Measurements from ENCODE around the gene PRRG4.
"Not testable (repeated sequence)": the region's sequence is repeated elsewhere in the genome, so short reads cannot be mapped to it uniquely, and the experiment has no call there.

PRRG4 gene

DNA sequence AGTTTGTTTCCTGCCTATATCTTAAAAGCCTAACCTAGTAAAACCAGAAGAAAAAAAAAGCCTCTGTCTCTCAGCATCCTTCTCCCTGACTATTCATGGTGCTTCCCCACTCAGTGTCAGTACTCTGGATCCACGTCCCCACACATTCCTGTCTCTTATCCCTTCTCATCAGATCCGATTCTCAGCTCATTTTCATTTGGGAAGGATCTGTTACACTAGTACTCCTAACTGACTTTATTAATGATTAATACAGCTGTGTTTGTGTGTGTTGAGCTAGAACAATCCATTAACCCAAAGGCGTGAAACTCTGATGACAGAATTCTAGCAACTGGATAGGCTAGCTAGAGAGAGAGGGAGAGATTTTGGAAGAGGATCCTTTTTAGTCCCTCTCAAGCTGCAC lies 1.5 kb downstream of the PRRG4 start:
- no peak for DNase-seq

- DNase-seq = no peak
These were observed 4.2 kb downstream of the PRRG4 start for GRCh38 chr11:32833921-32834320.

DNA sequence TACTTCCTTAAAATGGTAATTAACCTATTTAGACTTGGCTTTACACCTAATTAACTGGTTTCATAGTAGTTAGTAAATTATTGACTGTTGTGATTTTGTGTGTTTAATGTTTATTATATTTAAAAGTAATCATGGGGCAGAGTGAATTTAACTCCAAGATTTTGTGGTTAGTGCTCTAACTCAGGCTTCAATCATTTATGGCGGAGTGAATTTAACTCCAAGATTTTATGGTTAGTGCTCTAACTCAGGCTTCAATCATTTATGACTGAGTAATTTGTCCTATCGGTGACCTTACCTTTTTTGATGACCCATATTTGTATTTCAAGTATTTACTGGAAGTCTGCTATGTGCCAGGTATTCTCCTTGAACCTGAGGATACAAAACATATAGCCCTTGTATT lies 7.2 kb downstream of the PRRG4 start:
- DNase-seq = no peak

- no peak for DNase-seq
These were observed 9.0 kb downstream of the PRRG4 start for GRCh38 chr11:32838505-32839274.

- no peak for DNase-seq
These were observed 9.6 kb downstream of the PRRG4 start for GRCh38 chr11:32839308-32839707.

- DNase-seq = no peak
These were observed 10.9 kb downstream of the PRRG4 start for GRCh38 chr11:32840587-32840986.

DNA sequence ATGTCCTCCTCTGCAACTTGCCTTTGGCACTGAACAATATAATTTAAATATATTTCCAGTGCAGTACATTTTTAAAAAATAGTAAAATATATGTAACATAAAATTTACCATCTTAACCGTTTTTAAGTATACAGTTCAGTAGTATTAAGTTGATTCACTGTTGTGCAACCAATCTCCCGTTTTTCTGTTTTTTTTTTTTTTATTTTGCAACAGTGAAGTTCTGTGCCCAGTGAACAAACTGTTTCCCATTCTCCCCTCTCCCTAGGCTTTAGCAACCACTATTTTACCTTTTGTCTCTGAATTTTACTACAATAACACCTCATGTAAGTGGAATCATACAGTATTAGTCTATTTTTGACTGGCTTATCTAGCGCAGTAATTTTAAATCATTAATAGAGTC lies 13.8 kb downstream of the PRRG4 start:
- DNase-seq = no peak

GRCh38 chr11:32847511-32847910 lies 17.8 kb downstream of the PRRG4 start:
- DNase-seq = no peak

DNA sequence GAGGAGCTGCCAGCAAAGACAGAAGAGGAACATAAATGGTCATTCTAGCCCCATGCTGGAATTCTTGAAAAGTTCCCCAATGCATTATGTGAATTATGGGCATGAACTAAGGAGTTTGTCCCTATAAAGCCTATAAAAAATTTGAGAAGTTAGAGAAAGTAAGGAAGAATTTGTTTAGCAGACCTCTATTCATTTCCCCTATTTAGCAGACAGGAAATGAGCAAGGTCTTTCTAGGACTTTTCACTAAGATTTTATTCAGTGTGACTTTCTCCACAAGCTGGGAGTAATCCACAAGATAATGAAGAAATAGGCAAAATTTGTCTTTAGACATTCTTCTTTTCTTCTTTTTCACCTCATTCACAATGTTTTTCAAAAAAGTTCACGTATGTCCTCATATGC lies 20.0 kb downstream of the PRRG4 start:
- DNase-seq = no peak

DNA sequence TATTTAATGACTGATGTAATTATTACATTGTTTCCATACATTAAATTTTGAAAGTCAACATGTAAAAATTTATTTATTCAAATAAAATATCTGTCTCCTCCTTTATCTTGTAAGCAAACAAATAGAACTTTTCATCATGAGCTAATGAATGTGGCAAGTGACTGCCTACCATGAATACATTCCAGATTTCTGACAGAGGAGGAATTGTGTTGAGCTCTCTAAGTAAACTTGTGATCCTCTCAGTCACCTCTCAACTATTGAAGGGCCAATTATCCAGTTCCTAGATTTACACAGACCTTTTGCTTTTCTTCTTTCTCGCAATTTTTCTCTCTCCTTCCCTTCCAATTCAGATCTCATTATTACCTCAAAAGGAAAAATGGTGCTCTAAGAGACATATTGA lies 21.5 kb downstream of the PRRG4 start:
- DNase-seq = no peak

DNA sequence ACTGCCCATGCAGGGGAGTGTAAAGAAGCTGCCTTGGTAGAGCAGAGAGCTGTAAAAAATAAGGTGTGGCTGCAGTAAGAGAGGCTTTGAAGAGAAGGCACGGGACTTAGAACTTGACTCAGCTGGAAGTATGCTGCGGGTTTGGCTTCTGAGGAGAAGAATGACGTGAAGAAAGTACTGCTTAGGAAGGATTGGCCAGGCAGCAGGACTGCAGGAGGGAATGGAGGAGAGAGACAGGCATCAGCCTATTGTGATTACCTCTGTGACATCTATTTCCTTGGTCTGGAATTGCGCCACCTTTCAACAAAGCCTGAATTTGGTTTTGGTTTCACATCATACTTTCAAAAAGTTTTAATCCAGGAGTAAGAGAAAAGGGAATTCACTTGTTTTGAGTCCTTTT lies 22.5 kb downstream of the PRRG4 start:
- no peak for DNase-seq

DNA sequence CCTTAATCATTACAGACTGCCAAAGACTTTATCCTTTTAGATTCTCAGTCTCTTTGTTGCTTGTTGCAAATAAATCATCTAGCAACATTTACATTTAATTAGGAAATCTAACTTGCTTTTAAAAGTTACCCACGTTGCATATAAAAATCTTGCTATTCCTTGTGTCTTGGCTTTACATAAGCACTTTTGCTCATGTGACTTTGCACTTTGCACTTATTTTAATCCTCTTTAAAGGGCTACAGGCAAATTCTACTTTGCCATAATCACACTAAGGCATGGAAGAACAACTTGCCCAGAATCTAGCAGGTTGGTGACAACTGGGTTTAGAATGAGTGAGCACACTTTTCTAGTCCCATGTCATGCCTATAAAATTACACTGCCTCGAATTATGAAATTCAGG lies 25.9 kb downstream of the PRRG4 start:
- no peak for DNase-seq

DNA sequence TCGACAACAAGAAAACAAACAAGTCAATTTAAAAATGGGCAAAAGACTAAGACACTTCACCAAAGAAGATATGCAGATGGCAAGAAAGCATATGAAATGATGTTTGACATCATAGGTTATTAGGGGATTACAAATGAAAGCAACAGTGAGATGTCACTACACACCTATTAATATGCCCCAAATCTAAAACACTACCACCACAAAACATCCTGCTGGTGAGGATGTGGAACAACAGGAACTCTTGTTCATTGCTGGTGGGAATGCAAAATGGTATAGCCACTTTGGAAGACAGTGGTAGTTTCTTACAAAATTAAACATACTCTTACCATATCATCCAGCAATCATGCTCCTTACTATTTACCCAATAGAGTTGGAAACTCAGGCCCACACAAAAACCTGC lies 29.0 kb downstream of the PRRG4 start:
- DNase-seq = no peak

DNA sequence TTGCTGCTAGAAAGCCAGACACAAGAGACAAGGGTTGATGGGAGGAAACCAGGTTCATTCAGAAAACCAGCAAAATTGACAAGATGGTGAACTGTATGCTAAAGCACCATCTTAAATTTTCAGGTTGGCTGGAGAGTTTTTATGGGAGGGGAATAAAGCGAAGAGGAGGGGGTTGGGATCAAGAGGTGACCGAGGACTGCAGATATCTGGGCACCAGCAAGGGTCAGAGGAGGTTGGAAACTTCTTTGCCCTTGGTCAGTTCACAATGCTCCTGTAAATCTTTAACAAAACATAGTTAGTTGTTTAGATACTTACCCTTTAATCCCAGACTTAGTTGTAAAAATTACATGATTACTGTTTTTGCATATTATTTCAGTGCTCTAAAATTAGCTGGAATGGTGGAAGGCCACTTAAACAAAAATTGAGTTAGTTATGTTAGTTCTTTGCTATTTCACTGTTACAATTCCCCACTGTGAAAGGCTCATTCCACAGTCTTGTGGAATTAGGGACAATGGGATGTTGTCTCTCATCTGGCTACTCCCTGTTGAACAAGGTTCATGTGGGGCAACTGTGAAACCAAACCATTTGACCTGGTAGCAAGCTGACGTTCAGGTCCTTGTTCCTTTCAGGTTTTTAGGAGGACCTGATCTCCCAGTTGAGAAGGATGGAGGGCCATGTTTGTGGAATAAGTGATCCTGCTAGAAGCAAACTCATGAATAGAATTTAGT lies 32.3 kb downstream of the PRRG4 start:
- DNase-seq = no peak

DNA sequence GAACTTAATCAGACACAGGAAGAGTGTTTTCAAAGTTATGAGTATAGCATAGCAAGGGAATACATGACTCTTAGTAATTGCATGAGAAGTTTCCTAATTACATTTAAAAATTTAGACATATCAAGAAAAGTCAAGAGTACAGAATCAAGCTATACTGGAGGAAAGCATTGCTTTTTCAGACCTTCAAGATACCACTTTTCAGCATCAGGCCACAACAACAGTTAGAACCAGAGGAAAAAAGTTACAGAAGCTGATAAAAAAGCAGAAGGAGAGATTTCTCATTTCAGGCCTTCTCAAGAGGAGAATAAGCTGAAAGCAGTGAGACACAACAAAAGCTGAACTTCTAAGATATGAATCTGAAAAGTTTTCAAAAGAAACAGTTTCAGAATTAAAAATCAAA lies 34.8 kb downstream of the PRRG4 start:
- no peak for DNase-seq

DNA sequence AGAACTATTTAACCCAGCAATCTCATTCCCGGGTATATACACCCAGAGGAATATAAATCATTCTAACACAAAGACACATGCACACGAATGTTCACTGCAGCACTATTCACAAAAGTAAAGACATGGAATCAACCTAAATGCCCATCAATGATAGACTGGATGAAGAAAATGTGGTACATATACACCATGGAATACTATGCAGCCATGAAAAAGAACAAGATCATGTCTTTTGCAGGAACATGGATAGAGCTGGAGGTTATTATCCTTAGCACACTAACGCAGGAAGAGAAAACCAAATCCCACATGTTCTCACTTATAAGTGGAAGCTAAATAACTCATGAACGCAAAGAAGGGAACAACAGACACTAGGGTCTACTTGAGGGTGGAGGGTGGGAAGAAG lies 39.0 kb downstream of the PRRG4 start:
- DNase-seq = not testable (repeated sequence)

DNA sequence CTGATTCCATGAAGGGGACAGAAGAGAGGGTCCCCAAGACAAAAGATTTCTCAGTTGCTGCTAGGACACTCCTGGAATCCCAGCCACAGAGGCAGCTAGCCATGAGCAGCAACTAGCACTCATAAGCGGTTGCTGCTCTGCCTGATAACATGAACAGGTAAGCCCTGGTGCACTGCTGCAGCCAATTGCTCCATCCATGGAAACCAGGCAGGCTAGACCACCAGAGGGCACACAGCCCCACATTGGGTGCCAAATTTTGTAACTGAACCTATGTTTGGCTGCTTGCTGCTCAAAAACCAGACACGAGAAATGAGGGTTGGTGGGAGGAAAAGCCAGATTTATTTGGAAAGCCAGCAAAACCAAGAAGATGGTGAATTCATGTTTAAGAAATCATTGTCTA lies 40.9 kb downstream of the PRRG4 start:
- DNase-seq = peak; percentile 16

DNA sequence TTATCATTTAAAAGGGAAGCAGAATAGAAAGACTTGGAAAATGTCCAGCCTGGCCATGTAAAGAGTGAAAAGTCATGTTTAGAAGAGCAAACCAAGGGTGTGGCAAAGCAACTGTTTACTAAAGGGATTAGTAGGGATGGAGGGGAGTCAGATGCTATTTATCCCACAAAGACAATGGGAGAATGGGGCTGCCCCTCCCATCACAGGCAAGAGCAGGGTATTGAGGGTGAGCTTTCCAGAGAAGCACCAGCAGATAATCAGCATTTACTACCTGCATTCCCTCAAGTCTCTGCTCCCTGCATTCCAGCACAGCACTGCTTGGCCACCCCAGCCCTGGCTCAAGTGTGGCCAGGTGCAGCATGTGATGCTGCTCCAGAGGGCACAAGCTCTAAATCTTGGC lies 44.4 kb downstream of the PRRG4 start:
- no peak for DNase-seq

DNA sequence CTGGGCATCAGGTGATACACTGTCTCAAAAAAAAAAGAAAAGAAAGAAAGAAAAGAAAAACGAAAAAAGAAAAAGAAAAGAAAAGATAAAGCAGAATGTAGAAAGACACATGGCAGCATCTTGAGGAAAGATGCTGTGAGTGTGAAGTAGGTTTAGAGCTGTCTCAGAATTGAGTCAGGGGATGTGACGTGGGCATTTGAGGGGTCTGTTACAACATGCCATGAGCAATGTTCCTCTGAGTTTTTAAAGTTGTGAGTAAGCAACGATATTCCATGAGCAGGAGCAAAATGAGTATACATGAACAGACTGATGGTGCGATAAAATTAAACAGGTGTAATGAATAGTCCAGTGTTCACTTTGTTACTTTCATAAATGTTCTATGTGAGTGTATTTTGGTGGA lies 51.6 kb downstream of the PRRG4 start:
- no peak for DNase-seq

GRCh38 chr11:32883421-32883820 lies 53.7 kb downstream of the PRRG4 start:
- DNase-seq = no peak

DNA sequence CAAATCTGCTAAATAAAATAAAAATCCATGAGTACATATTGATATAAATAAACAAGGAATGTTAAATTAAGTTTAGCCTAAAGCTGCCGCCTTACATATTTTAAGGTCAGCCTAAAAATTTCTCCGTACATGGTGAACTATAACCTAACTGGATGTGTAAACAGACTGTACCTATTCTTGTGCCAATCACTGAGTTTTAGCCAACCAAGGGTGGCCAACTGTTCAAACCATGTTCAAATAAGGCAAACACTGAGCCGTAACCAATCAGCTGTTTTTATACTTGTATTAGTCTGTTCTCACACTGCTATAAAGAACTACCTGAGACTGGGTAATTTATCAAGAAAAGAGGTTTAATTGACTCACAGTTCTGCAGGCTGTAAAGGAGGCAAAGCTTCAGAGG lies 54.3 kb downstream of the PRRG4 start:
- no peak for DNase-seq

DNA sequence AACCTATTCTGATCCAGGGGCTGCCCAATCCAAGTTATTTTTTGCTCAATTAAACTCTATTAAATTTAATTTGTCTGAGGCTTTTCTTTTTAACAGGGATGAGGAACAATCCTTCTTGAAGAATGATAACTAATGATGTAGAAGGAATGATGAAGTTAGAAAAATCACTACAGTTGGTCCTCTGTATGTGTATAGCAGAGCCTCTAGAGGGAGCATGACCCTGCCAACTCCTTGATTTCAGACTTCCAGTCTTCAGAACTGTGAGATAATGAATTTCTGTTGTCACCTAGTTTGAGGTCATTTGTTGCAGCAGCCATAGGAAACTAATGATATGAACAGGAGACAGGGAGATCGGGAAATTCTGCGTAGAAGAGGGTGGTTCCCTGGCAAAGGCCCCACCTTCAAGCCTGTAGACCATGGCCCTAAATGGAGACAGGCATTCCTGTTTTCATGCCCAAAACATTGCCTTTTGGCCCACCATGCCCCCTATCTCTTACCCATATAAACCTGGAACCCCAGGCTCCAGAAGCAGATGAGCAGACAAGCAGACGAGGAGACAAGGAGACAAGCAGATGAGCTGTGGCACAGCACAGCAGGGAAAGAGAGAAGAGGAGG lies 55.1 kb downstream of the PRRG4 start:
- no peak for DNase-seq

DNA sequence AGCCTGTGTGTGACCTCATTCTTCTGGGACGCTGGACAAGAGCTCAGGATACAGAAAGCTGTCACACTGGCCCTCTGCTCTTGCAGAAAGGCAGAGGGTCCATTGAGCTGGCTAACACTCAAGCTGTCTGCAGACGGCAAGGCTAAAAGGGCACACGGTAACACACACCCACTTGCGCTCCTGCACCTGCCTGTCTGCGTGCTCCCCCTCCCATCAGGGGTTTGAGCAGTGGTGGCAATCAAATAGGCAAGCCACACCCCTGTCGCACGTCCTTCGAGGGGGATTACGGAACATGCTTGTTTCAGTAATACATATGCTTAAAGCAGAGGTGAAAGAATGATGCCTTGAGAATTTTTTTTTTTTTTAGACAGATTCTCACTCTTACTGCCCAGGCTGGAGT lies 55.8 kb downstream of the PRRG4 start:
- DNase-seq = no peak

DNA sequence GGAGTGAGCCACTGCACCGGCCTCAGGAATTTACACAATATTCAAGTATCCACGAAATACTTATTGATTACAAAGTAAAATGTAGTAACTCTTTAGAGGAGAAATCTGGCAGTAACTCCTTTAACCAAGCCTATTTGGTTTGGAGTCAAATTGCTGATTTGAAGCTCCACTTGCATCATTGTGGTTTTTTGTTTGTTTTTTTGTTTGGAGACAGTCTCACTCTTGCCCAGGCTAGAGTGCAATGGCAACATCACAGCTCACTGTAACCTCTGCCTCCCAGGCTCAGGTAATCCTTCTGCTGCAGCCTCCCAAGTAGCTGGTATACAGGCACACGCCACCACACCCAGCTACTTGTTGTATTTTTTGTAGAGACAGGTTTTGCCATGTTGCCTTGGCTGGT lies 56.5 kb downstream of the PRRG4 start:
- DNase-seq = no peak
